WTC11 (cell line): Measurements from ENCODE around the gene NEDD4L. TPM values are rescaled to one million over a fixed set of nuclear protein-coding genes. Genes with fewer than 3 reads are reported as not detected.

ENCODE experiments used
- ATAC-seq: fragments of 200-7000 bp; cut with Tn5 transposase; 2 replicates; pipeline ENCODE4 v1.10.0; 2021; ENCODE audit warnings: mild to moderate bottlenecking, moderate library complexity
- CTCF ChIA-PET: fragments of 300-600 bp; sonication (Branson Sonifier 250); formaldehyde crosslinking; loops from one replicate; lab custom pipeline; 2021; ENCODE audit warnings: antibody characterized with exemption; lab: Charles Lee
- POLR2A ChIA-PET: fragments of 350-600 bp; sonication (Branson Sonifier 250); formaldehyde crosslinking; loops from one replicate; lab custom pipeline; 2021; ENCODE audit warnings: antibody characterized with exemption; lab: Charles Lee
- DNase-seq: peaks from one replicate; pipeline ENCODE4 v3.0.0; 2021; ENCODE audit warnings: low spot score
- H3K27ac Mint-ChIP-seq: 2 replicates; pipeline ENCODE4 v1.8.0; 2021; ENCODE audit warnings: mixed read lengths
- H3K27me3 Mint-ChIP-seq: 2 replicates; pipeline ENCODE4 v1.8.0; 2021; ENCODE audit warnings: low read depth, mild to moderate bottlenecking, moderate library complexity, mixed read lengths
- H3K36me3 Mint-ChIP-seq: 2 replicates; pipeline ENCODE4 v1.8.0; 2021; ENCODE audit warnings: mixed read lengths
- H3K4me1 Mint-ChIP-seq: 2 replicates; pipeline ENCODE4 v1.8.0; 2022; ENCODE audit warnings: mixed read lengths
- H3K4me3 Mint-ChIP-seq: 2 replicates; pipeline ENCODE4 v1.8.0; 2021; ENCODE audit warnings: mild to moderate bottlenecking, moderate library complexity, mixed read lengths
- H3K9me3 Mint-ChIP-seq: 2 replicates; pipeline ENCODE4 v1.8.0; 2021; ENCODE audit warnings: mixed read lengths
- ARID4B ChIP-seq: sonication (generic); formaldehyde crosslinking; IDR thresholded peaks from 2 replicates; pipeline ENCODE4 v1.8.0; 2023; ENCODE audit warnings: missing genetic modification reagents, mild to moderate bottlenecking, borderline replicate concordance
- ATF3 ChIP-seq: sonication (generic); formaldehyde crosslinking; conservative IDR thresholded peaks from 2 replicates; pipeline ENCODE4 v1.8.1; 2022; ENCODE audit warnings: mild to moderate bottlenecking, missing genetic modification reagents
- E2F1 ChIP-seq: sonication (generic); formaldehyde crosslinking; IDR thresholded peaks from 2 replicates; pipeline ENCODE4 v1.8.0; 2022; ENCODE audit warnings: mild to moderate bottlenecking, missing genetic modification reagents
- E2F5 ChIP-seq: sonication (generic); formaldehyde crosslinking; IDR thresholded peaks from 2 replicates; pipeline ENCODE4 v1.8.1; 2022; ENCODE audit warnings: mild to moderate bottlenecking, moderate library complexity, missing genetic modification reagents
- FOXJ3 ChIP-seq: sonication (generic); formaldehyde crosslinking; IDR thresholded peaks from 2 replicates; pipeline ENCODE4 v1.9.0; 2021; ENCODE audit warnings: missing genetic modification reagents, mild to moderate bottlenecking, borderline replicate concordance
- HMGA2 ChIP-seq: fragments of 250-450 bp; sonication (Bioruptor Pico); IDR thresholded peaks from 2 replicates; pipeline ENCODE4 v1.4.0; 2021; ENCODE audit warnings: mild to moderate bottlenecking, moderate library complexity
- JUN ChIP-seq: sonication (generic); formaldehyde crosslinking; IDR thresholded peaks from 2 replicates; pipeline ENCODE4 v1.8.0; 2023; ENCODE audit warnings: mild to moderate bottlenecking, missing genetic modification reagents
- NR1H2 ChIP-seq: sonication (generic); formaldehyde crosslinking; IDR thresholded peaks from 2 replicates; pipeline ENCODE4 v1.9.0; 2021; ENCODE audit warnings: mild to moderate bottlenecking, moderate library complexity, missing genetic modification reagents
- NR3C1 ChIP-seq: sonication (generic); formaldehyde crosslinking; conservative IDR thresholded peaks from 2 replicates; pipeline ENCODE4 v1.8.1; 2023; ENCODE audit warnings: low read depth, mild to moderate bottlenecking, missing genetic modification reagents
- PRDM15 ChIP-seq: sonication (generic); formaldehyde crosslinking; IDR thresholded peaks from 2 replicates; pipeline ENCODE4 v1.8.0; 2022; ENCODE audit warnings: missing genetic modification reagents
- PREB ChIP-seq: sonication (generic); formaldehyde crosslinking; IDR thresholded peaks from 2 replicates; pipeline ENCODE4 v1.8.1; 2022; ENCODE audit warnings: mild to moderate bottlenecking, missing genetic modification reagents, moderate library complexity, borderline replicate concordance
- SMAD3 ChIP-seq: sonication (generic); formaldehyde crosslinking; IDR thresholded peaks from 2 replicates; pipeline ENCODE4 v1.8.0; 2022; ENCODE audit warnings: missing genetic modification reagents, mild to moderate bottlenecking, borderline replicate concordance
- SMAD4 ChIP-seq: sonication (generic); formaldehyde crosslinking; IDR thresholded peaks from 2 replicates; pipeline ENCODE4 v1.8.0; 2022; ENCODE audit warnings: mild to moderate bottlenecking, missing genetic modification reagents
- SP1 ChIP-seq: sonication (generic); formaldehyde crosslinking; conservative IDR thresholded peaks from 2 replicates; pipeline ENCODE4 v1.8.1; 2022; ENCODE audit warnings: missing genetic modification reagents
- STAT6 ChIP-seq: sonication (generic); formaldehyde crosslinking; conservative IDR thresholded peaks from 2 replicates; pipeline ENCODE4 v1.8.1; 2023; ENCODE audit warnings: mild to moderate bottlenecking, low read depth, missing genetic modification reagents, moderate library complexity
- ZBTB21 ChIP-seq: sonication (generic); formaldehyde crosslinking; IDR thresholded peaks from 2 replicates; pipeline ENCODE4 v1.8.1; 2023; ENCODE audit warnings: mild to moderate bottlenecking, missing genetic modification reagents, borderline replicate concordance
- ZMAT4 ChIP-seq: fragments of 250-450 bp; sonication (Bioruptor Pico); IDR thresholded peaks from 2 replicates; pipeline ENCODE4 v1.9.0; 2021; ENCODE audit warnings: mild to moderate bottlenecking
- ZNF219 ChIP-seq: sonication (generic); formaldehyde crosslinking; IDR thresholded peaks from 2 replicates; pipeline ENCODE4 v1.8.0; 2023; ENCODE audit warnings: missing genetic modification reagents, mild to moderate bottlenecking, borderline replicate concordance
- ZNF396 ChIP-seq: fragments of 250-450 bp; sonication (Bioruptor Pico); IDR thresholded peaks from 2 replicates; pipeline ENCODE4 v1.8.0; 2021; ENCODE audit warnings: mild to moderate bottlenecking, moderate library complexity, borderline replicate concordance
- ZNF512 ChIP-seq: sonication (generic); formaldehyde crosslinking; IDR thresholded peaks from 2 replicates; pipeline ENCODE4 v1.8.1; 2022; ENCODE audit warnings: missing genetic modification reagents, borderline replicate concordance
- total RNA-seq: library from RNA; stranded (reverse); gene quantifications from 3 replicates; pipeline ENCODE4 v1.2.3, GENCODE V29; 2021

NEDD4L gene
- total RNA-seq, 1 experiment from 2014 or later, result 88.0 TPM

- no peak for TF ChIP-seq E2F5 (CRISPR knock-in tag)
- no peak for TF ChIP-seq PREB (CRISPR knock-in tag)
- no peak for TF ChIP-seq HMGA2 (CRISPR knock-in tag)
- no peak for TF ChIP-seq FOXJ3 (CRISPR knock-in tag)
- TF ChIP-seq JUN (CRISPR knock-in tag), result no peak
- TF ChIP-seq SMAD4 (CRISPR knock-in tag), result no peak
- TF ChIP-seq E2F1 (CRISPR knock-in tag), result no peak
Observed at GRCh38 chr18:58270396-58270795, 226.4 kb downstream of the NEDD4L start (continued).

- Mint-ChIP-seq H3K4me3 (no peak overlapping the region), H3K4me1 (peaks cover 45% of the 10 kb centered on the region), H3K27me3 (no peaks in the 10 kb centered on the region), H3K36me3 (no peaks in the 10 kb centered on the region), H3K27ac (no peak overlapping the region), H3K9me3 (no peaks in the 10 kb centered on the region)
- ChIA-PET POLR2A (no interaction called here), CTCF (interaction anchor here (1.1 kb wide), 1 partner anchor 54 kb away, joined by 3 read pairs; no protein-coding TSS in a partner anchor)
- no peak for ATAC-seq
- no peak for DNase-seq
- no peak for TF ChIP-seq ARID4B
- TF ChIP-seq ZNF396, result no peak
- TF ChIP-seq STAT6 (CRISPR knock-in tag), result no peak
- TF ChIP-seq SMAD3 (CRISPR knock-in tag), result no peak
- TF ChIP-seq ZMAT4, result no peak
- no peak for TF ChIP-seq PRDM15 (CRISPR knock-in tag)
- TF ChIP-seq ZNF219 (CRISPR knock-in tag), result no peak
- TF ChIP-seq SP1 (CRISPR knock-in tag), result no peak
- TF ChIP-seq ATF3 (CRISPR knock-in tag), result no peak
- no peak for TF ChIP-seq NR3C1 (CRISPR knock-in tag)
- no peak for TF ChIP-seq ZNF512
- no peak for TF ChIP-seq ZBTB21 (CRISPR knock-in tag)
- no peak for TF ChIP-seq NR1H2
Observed at GRCh38 chr18:58271770-58272169, 227.7 kb downstream of the NEDD4L start.
